Rectal smooth muscle tissue (tissue), 1 donor: ENCODE data around the gene UBE2G1.
A peak's percentile ranks its signal among the peaks of the same experiment; 100 is the strongest.
"Not testable (repeated sequence)": the region's sequence is repeated elsewhere in the genome, so short reads cannot be mapped to it uniquely, and the experiment has no call there.

Experiments
- H3K27ac ChIP-seq: one replicate; pipeline ENCODE4 v1.7.0; 2013; ENCODE audit warnings: low read depth, low read length, inconsistent platforms
- H3K27me3 ChIP-seq: one replicate; pipeline ENCODE4 v1.7.0; 2013; ENCODE audit warnings: low read length; ENCODE audit not compliant: control insufficient read depth, insufficient read depth
- H3K36me3 ChIP-seq: one replicate; pipeline ENCODE4 v1.7.0; 2013; ENCODE audit warnings: low read length; ENCODE audit not compliant: control insufficient read depth, insufficient read depth
- H3K4me1 ChIP-seq: one replicate; pipeline ENCODE4 v1.7.0; 2013; ENCODE audit warnings: low read length; ENCODE audit not compliant: control insufficient read depth, insufficient read depth
- H3K4me3 ChIP-seq: one replicate; pipeline ENCODE4 v1.7.0; 2013; ENCODE audit warnings: low read length
- H3K9ac ChIP-seq: one replicate; pipeline ENCODE4 v1.7.0; 2013; ENCODE audit warnings: low read length

The UBE2G1 gene

DNA sequence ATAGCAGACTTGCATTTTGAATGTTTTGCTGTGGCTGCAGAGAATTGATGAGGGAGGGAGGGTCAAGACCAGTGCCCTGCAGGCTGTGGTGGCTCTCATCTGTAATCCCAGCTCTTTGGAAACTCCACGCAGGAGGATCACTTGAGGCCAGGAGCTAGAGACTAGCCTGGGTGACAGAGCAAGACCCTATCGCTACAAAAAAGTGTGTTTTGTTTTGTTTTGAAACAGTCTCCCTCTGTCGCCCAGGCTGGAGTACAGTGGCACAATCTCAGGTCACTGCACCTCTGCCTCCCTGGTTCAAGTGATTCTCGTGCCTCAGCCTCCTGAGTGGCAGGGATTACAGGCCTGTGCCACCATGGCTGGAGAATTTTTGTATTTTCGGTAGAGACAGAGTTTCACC, 1.9 kb upstream of the UBE2G1 start:
- no peak overlapping the region for H3K9ac ChIP-seq
- H3K36me3 ChIP-seq = no peaks in the 10 kb centered on the region
- no peak overlapping the region for H3K27ac ChIP-seq
- no peak overlapping the region for H3K4me3 ChIP-seq
- peaks cover 4% of the 10 kb centered on the region for H3K4me1 ChIP-seq
- no peaks in the 10 kb centered on the region for H3K27me3 ChIP-seq

- Histone ChIP-seq H3K4me3 (peak overlapping the region; percentile 68), H3K27ac (peak overlapping the region; percentile 98)
- H3K9ac ChIP-seq, H3K36me3 ChIP-seq, H3K4me1 ChIP-seq, H3K27me3 ChIP-seq: not testable (repeated sequence)
These were observed 702 bp upstream of the UBE2G1 start for GRCh38 chr17:4367177-4367576.

GRCh38 chr17:4365628-4366326, 698 bp downstream of the UBE2G1 start:
- no peaks in the 10 kb centered on the region for H3K36me3 ChIP-seq

GRCh38 chr17:4365103-4365627, 1.3 kb downstream of the UBE2G1 start:
- Histone ChIP-seq H3K4me3 (peak overlapping the region; percentile 86), H3K9ac (peak overlapping the region; percentile 95), H3K4me1 (peaks cover 14% of the 10 kb centered on the region), H3K27me3 (no peaks in the 10 kb centered on the region), H3K27ac (peak overlapping the region; percentile 98), H3K36me3 (no peaks in the 10 kb centered on the region)

More at GRCh38 chr17:4365628-4366326, 698 bp downstream of the UBE2G1 start:
- no peaks in the 10 kb centered on the region for H3K27me3 ChIP-seq
- H3K4me1 ChIP-seq = peaks cover 14% of the 10 kb centered on the region
- H3K9ac ChIP-seq = peak overlapping the region; percentile 95
- H3K4me3 ChIP-seq = peak overlapping the region; percentile 86
- H3K27ac ChIP-seq = peak overlapping the region; percentile 98

DNA sequence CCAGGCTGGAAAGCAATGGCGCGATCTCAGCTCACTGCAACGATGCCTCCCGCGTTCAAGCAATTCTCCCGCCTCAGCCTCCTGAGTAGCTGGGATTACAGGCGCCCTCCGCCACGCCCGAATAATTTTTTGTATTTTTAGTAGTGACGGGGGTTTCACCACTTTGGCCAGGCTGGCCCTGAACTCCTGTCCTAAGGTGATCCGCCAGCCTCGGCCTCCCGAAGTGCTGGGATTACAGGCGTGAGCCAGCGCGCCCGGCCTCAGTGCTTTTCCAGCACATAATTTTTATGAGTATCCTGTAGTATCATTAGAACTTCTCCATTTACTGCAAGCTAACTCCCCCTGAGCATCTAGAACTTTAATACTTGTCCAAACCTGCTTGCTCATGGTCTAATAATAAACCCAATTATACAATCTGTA, 1.8 kb downstream of the UBE2G1 start:
- Histone ChIP-seq H3K9ac (peak overlapping the region; percentile 40), H3K4me3 (peak overlapping the region; percentile 86), H3K27me3 (no peaks in the 10 kb centered on the region), H3K36me3 (no peaks in the 10 kb centered on the region), H3K4me1 (peaks cover 14% of the 10 kb centered on the region), H3K27ac (peak overlapping the region; percentile 98)

GRCh38 chr17:4362141-4362540, 4.3 kb downstream of the UBE2G1 start:
- Histone ChIP-seq H3K9ac (no peak overlapping the region), H3K27ac (peak overlapping the region; percentile 40)

GRCh38 chr17:4358154-4358553, 8.3 kb downstream of the UBE2G1 start:
- Histone ChIP-seq H3K4me1 (peaks cover 16% of the 10 kb centered on the region), H3K36me3 (no peaks in the 10 kb centered on the region), H3K4me3 (no peak overlapping the region), H3K9ac (no peak overlapping the region), H3K27me3 (no peaks in the 10 kb centered on the region), H3K27ac (no peak overlapping the region)

More at GRCh38 chr17:4362141-4362540, 4.3 kb downstream of the UBE2G1 start:
- Histone ChIP-seq H3K36me3 (no peaks in the 10 kb centered on the region), H3K4me1 (peaks cover 14% of the 10 kb centered on the region), H3K27me3 (no peaks in the 10 kb centered on the region), H3K4me3 (no peak overlapping the region)

DNA sequence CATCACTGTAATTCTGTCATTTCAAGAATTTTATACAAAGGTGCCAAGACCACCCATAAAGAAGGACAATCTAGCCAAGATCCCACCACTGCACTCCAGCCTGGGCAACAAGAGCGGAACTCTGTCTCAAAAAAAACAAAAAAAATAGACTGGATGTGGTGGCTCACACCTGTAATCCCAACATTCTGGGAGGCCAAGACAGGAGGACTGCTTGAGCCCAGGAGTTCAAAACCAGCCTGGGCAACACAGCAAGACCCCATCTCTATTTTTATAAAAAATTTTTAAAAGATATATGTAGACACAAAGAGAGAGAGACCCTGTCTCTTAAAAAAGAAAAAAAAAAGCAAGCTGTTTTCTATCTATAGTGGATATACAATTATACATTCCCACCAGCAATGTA, 8.8 kb downstream of the UBE2G1 start:
- H3K36me3 ChIP-seq = no peaks in the 10 kb centered on the region
- peaks cover 14% of the 10 kb centered on the region for H3K4me1 ChIP-seq
- no peak overlapping the region for H3K27ac ChIP-seq
- no peak overlapping the region for H3K9ac ChIP-seq
- H3K4me3 ChIP-seq = no peak overlapping the region
- no peaks in the 10 kb centered on the region for H3K27me3 ChIP-seq

DNA sequence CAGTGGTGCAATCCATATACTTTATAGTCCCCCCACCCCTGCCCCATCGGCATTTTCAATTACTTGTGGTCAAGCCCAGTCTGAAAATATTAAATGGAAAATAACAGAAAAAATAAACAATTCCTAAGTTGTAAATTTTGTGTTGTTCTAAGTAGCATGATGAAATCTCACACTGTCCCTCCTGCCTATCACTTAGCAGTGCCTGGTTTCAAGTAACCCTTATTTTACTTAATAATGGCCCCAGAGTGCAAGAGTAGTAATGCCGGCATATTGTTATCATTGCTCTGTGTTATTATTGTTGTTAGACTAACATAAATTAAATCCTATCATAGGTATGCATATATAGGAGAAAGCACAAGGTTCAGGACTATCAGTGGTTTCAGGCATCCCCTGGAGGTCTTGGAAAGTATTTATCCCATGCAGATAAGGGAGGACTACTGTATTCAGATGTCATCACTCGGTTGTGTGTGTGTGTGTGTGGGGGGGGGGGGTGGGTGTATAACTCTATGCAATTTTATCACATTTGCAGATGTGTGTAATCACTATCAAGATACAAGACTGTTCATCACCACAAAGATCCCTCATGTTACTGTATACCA, 9.3 kb downstream of the UBE2G1 start:
- no peaks in the 10 kb centered on the region for H3K27me3 ChIP-seq
- no peak overlapping the region for H3K4me3 ChIP-seq
- H3K9ac ChIP-seq = no peak overlapping the region
- H3K36me3 ChIP-seq = no peaks in the 10 kb centered on the region
- peaks cover 12% of the 10 kb centered on the region for H3K4me1 ChIP-seq
- H3K27ac ChIP-seq = no peak overlapping the region

- H3K9ac ChIP-seq = no peak overlapping the region
- H3K27ac ChIP-seq = no peak overlapping the region
- no peaks in the 10 kb centered on the region for H3K27me3 ChIP-seq
- H3K4me1 ChIP-seq = peaks cover 6% of the 10 kb centered on the region
- H3K36me3 ChIP-seq = no peaks in the 10 kb centered on the region
- no peak overlapping the region for H3K4me3 ChIP-seq
These were observed 11.5 kb downstream of the UBE2G1 start for GRCh38 chr17:4354862-4355514.

DNA sequence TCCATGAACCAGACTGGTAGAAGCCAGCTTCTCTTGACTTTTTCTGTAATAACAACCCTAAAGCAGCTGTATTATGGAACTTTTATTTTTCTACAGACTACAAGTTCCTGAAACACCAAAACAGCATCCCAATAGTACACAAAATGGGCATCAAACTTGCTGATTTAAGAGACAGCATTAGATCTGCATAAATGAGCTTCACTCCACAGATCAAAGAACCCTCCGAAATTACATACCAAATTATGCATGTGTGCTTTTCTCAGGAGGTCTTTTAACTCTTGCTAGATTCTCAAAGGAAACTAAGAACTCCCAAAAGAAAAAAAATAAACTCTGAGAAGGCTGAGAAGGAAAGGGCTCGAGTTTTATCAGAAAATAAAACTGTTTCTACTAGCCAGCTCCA, 12.3 kb downstream of the UBE2G1 start:
- H3K27ac ChIP-seq = no peak overlapping the region
- no peak overlapping the region for H3K9ac ChIP-seq
- peaks cover 6% of the 10 kb centered on the region for H3K4me1 ChIP-seq
- H3K36me3 ChIP-seq = no peaks in the 10 kb centered on the region
- H3K27me3 ChIP-seq = no peaks in the 10 kb centered on the region
- H3K4me3 ChIP-seq = no peak overlapping the region

DNA sequence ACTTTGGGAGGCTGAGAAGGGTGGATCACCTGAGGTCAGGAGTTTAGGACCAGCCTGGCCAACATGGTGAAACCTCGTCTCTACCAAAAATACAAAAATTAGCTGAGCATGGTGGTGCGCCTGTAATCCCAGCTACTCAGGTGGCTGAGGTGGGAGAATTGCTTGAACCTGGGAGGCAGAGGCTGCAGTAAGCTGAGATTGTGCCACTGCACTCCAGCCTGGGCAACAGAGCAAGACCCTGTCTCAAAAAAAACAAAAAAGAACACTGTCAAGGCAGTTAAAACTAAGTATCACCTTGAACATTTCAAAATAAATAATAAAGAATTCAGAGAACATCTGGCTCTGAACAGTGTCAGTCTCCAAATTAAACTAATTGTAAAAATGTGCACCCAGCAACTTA, 16.3 kb downstream of the UBE2G1 start:
- not testable (repeated sequence) for H3K4me3 ChIP-seq, H3K27ac ChIP-seq, H3K4me1 ChIP-seq, H3K9ac ChIP-seq, H3K36me3 ChIP-seq, H3K27me3 ChIP-seq
